Fibroblast of villous mesenchyme (primary cell): ENCODE results near the gene PDE6D. TPM values are rescaled to one million over a fixed set of nuclear protein-coding genes. Genes with fewer than 3 reads are reported as not detected.

Experiments
- DNase-seq: peaks from one replicate; pipeline ENCODE4 v3.0.0-alpha.2; 2010; ENCODE audit warnings: low read depth
- H3K4me3 ChIP-seq: 2 replicates; pipeline ENCODE4 v1.5.1; 2011; ENCODE audit warnings: low read depth, mild to moderate bottlenecking, low read length
- total RNA-seq: library from RNA; depleted of rRNA; stranded (reverse); fragments of >200 nt; gene quantifications from 2 replicates; pipeline ENCODE4 v1.2.3, GENCODE V29; 2012
- TF ChIP-seq, protein P1 (sequence below): IDR thresholded peaks from 2 replicates; pipeline ENCODE4 v1.5.1; 2012; ENCODE audit warnings: low read depth, mild to moderate bottlenecking, low read length; ENCODE audit not compliant: insufficient read depth

PDE6D gene
- total RNA-seq, 1 donor, result 24.6 TPM

DNA sequence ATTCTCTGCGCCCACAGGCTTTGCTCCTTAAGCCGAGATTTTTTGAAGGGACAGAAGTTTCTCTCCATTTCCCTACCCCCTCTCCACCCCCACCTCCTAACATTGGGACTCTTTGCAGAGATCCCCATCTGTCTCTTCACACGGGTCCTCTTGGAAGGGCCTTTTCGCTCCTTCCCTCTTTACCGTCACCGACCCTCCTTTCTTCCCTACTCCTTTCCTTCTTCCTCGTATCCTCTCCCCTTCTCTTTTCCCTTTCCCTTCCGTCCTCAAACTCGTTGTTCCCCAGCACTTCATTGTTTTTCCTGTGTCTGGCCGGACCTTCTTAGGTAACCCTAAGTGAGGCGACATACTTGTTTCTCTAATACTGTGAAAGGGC, 5.8 kb upstream of the PDE6D start:
- TF ChIP-seq, protein P1, sequence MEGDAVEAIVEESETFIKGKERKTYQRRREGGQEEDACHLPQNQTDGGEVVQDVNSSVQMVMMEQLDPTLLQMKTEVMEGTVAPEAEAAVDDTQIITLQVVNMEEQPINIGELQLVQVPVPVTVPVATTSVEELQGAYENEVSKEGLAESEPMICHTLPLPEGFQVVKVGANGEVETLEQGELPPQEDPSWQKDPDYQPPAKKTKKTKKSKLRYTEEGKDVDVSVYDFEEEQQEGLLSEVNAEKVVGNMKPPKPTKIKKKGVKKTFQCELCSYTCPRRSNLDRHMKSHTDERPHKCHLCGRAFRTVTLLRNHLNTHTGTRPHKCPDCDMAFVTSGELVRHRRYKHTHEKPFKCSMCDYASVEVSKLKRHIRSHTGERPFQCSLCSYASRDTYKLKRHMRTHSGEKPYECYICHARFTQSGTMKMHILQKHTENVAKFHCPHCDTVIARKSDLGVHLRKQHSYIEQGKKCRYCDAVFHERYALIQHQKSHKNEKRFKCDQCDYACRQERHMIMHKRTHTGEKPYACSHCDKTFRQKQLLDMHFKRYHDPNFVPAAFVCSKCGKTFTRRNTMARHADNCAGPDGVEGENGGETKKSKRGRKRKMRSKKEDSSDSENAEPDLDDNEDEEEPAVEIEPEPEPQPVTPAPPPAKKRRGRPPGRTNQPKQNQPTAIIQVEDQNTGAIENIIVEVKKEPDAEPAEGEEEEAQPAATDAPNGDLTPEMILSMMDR, result no peak
- no peak for DNase-seq
- H3K4me3 ChIP-seq, result peak overlapping the region; percentile 88

DNA sequence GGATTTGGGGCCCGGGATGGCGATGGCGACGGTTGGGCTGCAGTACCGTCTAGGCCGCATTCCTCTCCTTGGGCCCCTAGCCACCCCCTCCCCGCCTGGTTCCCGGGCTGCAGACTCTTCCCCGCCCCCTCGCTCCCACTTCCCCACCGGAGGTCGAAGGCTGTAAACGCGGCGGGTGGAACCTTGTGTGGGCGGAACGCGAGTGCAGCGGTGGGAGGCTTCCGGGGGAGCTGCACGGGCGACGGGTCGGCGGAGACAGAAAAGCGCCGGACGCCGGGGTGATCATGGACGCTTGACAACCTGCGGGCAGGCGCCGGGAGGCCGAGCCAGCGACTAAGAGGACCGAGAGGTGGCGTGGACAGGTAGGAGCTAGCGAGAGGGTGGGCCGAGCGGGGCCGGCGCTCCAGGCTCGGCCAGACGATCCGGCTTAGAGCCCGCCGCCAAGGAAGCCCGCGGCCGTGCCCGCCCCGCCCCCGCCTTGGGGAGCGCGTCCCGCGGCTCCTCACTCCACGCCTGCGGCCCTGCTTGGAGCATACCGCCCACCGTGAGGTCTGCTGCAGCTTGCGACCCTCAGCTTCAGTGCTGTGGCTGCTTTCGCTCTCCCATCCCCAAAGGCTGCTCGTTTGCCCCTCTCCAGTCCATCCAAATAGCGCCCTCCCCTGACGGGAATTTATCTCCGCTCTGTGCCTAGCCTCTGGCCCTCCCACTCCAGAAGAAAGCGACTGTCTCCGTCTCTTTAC, 5.3 kb upstream of the PDE6D start, which contains the start of gene COPS7B:
Gene COPS7B (plus strand): TSS at position 269 of the 740 bp plus-strand sequence. CDS start 2,126 bp downstream, outside the sequence.
- H3K4me3 ChIP-seq, result peak within 1 kb of the TSS; percentile 88
- DNase-seq, result peak; percentile 74
- TF ChIP-seq, protein P1, result peak; percentile 41

DNA sequence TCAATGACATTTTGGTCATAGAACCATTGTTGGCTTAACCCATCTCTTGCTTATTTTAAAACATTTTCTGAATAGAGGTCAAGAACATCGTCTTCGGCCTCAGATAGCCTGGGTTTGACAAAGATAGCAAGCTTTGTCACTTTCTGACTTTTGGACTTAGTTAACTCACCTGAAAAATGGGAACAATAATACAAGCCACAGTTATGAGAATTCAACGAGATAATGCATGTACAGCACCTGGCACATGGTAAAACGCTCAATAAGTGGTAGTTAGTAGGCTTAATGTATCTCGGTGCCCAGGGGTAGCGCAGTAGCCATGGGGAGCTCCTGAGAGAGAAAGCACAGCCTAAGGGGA, 4.7 kb upstream of the PDE6D start:
- no peak for DNase-seq
- H3K4me3 ChIP-seq, result peak overlapping the region; percentile 88
- TF ChIP-seq, protein P1, result no peak

DNA sequence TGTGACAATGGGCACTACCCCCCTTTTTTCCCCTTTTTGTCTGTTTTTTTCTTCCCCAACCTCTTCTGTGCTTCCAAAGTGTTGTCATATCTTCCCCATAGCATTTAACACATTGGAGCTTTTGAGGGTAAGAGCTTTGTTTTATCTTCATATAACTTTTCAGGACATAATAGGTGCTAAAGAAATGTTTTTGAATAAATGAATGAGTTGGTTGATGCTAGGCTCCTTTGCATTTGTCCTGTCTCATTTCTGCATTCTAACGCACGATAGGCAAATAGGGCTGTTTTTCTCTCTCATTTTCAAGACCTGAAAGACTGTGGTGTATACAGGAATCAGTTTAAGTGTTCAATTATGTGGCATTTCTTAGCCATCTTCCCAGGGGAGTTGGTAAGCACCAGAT, 4.3 kb upstream of the PDE6D start:
- TF ChIP-seq, protein P1, result no peak
- DNase-seq, result no peak
- peak overlapping the region; percentile 88 for H3K4me3 ChIP-seq

DNA sequence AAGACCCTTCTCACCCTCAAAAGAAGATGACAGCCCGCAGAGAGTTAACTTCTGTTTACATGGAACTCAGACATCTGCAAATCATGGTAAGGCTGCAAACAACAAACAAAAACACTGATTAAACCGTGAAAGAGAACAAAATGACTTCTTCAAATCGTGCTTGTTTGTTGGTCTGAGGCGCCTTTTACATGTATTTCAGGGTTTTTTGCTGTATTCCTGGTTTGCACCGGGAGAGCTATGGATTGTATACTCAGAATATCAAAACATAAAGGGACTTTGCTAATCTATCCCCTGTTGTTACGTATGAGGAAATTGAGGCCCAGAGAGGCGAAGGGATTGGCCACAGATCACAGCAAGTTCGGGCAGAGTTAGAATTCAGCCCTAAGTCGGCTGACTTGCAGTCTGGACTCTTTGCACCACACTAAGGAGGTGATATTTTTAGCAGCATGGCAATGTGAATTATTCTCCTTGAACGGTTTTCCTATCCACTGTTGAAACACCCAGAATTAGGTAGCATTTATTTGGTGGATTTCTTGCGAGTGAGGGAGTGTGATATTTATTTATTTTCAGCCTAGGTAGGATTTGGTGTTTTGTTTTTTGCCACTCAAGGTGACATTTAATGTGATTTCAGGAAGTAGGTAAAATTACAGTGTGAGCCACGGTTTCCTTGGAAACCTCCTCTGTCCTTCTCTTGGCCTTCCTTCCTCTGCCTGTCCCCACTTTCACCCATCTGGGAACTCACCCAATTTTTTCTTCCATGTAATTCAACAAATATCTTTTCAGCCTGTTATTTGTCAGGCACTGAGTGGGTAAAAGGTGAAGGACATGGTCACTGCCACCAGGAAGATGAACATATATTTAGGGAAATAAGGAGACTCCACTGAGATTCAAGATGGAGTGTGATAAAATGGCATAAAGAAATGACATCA, 980 bp upstream of the PDE6D start:
- TF ChIP-seq, protein P1, result no peak
- peak; percentile 68 for DNase-seq
- H3K4me3 ChIP-seq, result peak overlapping the region; percentile 85

DNA sequence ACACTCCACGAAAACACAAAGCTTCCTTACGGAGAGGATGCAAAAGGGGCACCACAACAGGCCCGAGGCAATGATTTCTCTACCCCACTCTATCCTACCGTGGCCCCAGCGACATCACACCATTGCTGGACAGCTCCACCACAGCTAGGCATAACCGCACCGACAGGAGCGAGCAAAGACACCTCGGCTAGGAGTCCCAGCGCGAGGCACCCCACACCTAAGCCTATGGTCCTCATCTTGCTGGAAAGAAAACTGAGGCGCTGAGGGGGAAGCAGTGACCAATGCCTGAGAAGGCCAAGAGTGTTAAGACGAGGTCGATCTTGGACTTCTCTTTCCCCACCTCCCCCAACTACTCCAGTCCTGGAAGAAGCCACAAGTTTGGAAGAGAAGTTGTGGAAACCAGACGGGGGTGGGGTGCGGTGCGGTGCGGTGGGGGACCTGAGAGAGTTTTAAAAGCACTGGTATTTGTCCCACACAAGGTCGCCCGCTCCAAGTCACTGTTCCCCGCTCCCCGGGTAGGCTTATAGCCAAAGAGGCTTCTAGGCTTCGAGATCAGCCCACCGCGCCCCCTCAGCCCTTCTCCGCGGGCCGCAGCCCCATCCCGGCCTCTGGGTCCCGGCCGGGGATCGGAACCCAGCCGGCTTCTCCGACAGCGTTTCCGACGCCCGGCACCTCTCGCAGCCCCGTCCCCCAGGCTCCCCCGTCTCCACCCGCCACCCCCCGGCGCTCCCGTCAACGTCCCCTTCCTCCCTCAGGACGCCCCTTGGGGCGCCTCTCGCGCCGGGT, 766 bp downstream of the PDE6D start:
- peak overlapping the region; percentile 85 for H3K4me3 ChIP-seq
- TF ChIP-seq, protein P1, result no peak
- DNase-seq, result peak; percentile 38
